ENCODE results near the gene MAPK10. TPM values are rescaled to one million over a fixed set of nuclear protein-coding genes. Genes with fewer than 3 reads are reported as not detected.

The MAPK10 gene
- total RNA-seq, 1 donor from 2014 or later: 3.4 TPM

GRCh38 chr4:85986266-85986665 is 373.6 kb downstream of the MAPK10 start:
- FAIRE-seq (no peak), DNase-seq (ENCODE audit: low read depth) (no peak)
- Histone ChIP-seq H3K27me3 (ENCODE audit: control insufficient read depth, insufficient read depth, low read length) (no peaks in the 10 kb centered on the region), H3K4me3 (ENCODE audit: low read depth, low read length) (no peak overlapping the region), H3K36me3 (ENCODE audit: control insufficient read depth, insufficient read depth, low read length) (no peaks in the 10 kb centered on the region)
- no peak for TF ChIP-seq CTCF (IDR thresholded peaks at IDR 0.05; ENCODE audit: insufficient read depth, low read length, severe bottlenecking)

DNA sequence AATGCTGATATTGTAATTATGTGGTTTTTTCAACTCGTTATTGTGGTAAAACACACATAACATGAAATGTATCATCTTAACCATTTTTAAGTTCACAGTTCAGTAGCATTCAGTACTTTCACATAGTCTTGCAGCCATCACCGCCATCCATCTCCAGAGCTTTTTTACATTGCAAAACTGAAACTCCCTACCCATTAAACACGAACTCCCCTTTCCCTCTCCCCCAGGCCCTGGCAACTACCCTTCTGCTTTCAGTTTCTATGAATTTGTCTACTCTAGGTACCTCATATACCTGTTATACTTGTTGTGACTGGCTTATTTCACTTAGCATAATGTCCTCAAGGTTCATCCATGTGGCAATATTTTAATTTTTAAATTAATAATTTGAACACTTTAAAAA is 380.6 kb downstream of the MAPK10 start:
- no peak for DNase-seq (ENCODE audit: low read depth)
- no peaks in the 10 kb centered on the region for H3K36me3 ChIP-seq (ENCODE audit: control insufficient read depth, insufficient read depth, low read length)
- H3K27me3 ChIP-seq (ENCODE audit: control insufficient read depth, insufficient read depth, low read length): no peaks in the 10 kb centered on the region
- FAIRE-seq: no peak
- TF ChIP-seq CTCF (IDR thresholded peaks at IDR 0.05; ENCODE audit: insufficient read depth, low read length, severe bottlenecking): no peak
- H3K4me3 ChIP-seq (ENCODE audit: low read depth, low read length): no peak overlapping the region

GRCh38 chr4:85970535-85970934 is 389.3 kb downstream of the MAPK10 start:
- no peak overlapping the region for H3K4me3 ChIP-seq (ENCODE audit: low read depth, low read length)
- H3K36me3 ChIP-seq (ENCODE audit: control insufficient read depth, insufficient read depth, low read length): no peaks in the 10 kb centered on the region
- FAIRE-seq (no peak), DNase-seq (ENCODE audit: low read depth) (peak; percentile 17)
- TF ChIP-seq CTCF (IDR thresholded peaks at IDR 0.05; ENCODE audit: insufficient read depth, low read length, severe bottlenecking): no peak
- H3K27me3 ChIP-seq (ENCODE audit: control insufficient read depth, insufficient read depth, low read length): no peaks in the 10 kb centered on the region

DNA sequence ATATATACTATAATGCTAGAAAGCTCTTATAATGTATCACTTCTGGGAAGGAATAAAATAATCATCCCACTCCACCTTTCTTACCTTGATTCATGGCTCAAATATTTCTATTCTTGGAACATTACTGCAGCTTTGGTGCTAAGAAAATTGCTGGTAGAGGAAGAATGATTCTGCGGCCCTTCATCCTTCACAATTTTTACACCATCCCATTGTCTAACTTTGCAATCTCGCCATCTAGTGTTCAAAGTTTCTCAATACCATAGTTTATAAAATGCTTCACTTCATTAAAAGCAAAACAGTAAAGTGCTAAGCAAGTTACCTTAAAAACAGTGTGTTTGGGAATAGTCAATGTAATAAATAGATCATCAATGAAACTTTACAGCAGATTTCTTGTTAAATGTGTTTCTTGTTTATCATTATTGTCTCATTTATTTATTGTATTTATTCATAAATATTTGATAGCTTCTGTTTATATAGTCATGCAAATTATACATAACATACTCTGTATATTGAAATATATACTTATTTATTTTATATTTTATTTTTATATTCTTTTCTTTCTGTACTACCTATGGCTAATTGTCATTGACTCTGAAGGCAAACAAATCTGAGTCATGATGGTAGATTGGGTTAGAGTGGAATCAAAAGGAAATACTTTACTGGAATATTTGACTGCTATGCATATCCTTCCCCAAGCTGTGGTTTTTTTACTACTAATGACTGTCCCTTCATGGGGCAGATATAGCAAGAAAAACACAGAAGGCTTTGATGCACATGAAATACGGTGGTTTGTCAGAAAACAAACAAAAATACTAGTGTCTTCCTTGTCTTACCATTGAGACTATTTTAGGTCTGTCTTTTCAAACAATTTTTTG is 390.7 kb downstream of the MAPK10 start:
- DNase-seq (ENCODE audit: low read depth) (peak; percentile 57), FAIRE-seq (no peak)
- H3K27me3 ChIP-seq (ENCODE audit: control insufficient read depth, insufficient read depth, low read length): no peaks in the 10 kb centered on the region
- no peaks in the 10 kb centered on the region for H3K36me3 ChIP-seq (ENCODE audit: control insufficient read depth, insufficient read depth, low read length)
- peak; percentile 47 for TF ChIP-seq CTCF (IDR thresholded peaks at IDR 0.05; ENCODE audit: insufficient read depth, low read length, severe bottlenecking)
- no peak overlapping the region for H3K4me3 ChIP-seq (ENCODE audit: low read depth, low read length)

- no peak overlapping the region for H3K4me3 ChIP-seq (ENCODE audit: low read depth, low read length)
- no peaks in the 10 kb centered on the region for H3K27me3 ChIP-seq (ENCODE audit: control insufficient read depth, insufficient read depth, low read length)
- no peak for TF ChIP-seq CTCF (IDR thresholded peaks at IDR 0.05; ENCODE audit: insufficient read depth, low read length, severe bottlenecking)
- DNase-seq (ENCODE audit: low read depth) (no peak), FAIRE-seq (peak; percentile 89)
- no peaks in the 10 kb centered on the region for H3K36me3 ChIP-seq (ENCODE audit: control insufficient read depth, insufficient read depth, low read length)
Observed at GRCh38 chr4:85967872-85968271, 392.0 kb downstream of the MAPK10 start.

Measured in bronchial epithelial cell (primary cell).